Activated CD4-positive, alpha-beta T cell treated with anti-CD3 and anti-CD28 coated beads for 4 hours (primary cell): ENCODE data around the gene APIP.
A peak's percentile ranks its signal among the peaks of the same experiment; 100 is the strongest.

Experiments
- DNase-seq, 2 donors: peaks; one replicate each; pipeline ENCODE4 v3.0.0-alpha.2; 2020

APIP gene

DNA sequence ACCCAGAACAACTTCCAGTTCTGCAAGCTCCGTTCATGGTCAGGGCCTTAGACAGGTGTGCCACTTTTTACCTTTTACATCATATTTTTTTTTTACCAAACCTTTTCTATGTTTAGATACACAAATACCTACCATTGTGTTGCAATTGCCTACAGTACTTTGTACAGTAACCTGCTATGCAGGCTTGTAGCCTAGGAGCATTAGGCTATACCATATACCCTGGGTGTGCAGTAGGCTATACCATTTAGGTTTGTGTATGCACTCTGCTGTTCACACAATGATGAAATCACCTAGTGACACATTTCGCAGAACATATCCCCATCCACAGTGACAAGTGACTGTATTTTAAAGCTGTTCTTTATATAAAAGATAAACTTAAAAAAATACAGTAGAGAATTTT is 29.6 kb downstream of the APIP start:
- no peak for DNase-seq

GRCh38 chr11:34881900-34882299 is 34.3 kb downstream of the APIP start:
- no peak for DNase-seq

GRCh38 chr11:34877375-34877975 is 38.7 kb downstream of the APIP start:
- no peak for DNase-seq

- DNase-seq, result no peak
Observed at GRCh38 chr11:34874202-34874601, 42.0 kb downstream of the APIP start.

- DNase-seq, result no peak
Observed at GRCh38 chr11:34870548-34871196, 45.5 kb downstream of the APIP start.

- DNase-seq, result no peak
Observed at GRCh38 chr11:34869425-34869824, 46.8 kb downstream of the APIP start.

GRCh38 chr11:34866375-34866774 is 49.8 kb downstream of the APIP start:
- no peak for DNase-seq

- DNase-seq, result no peak
Observed at GRCh38 chr11:34865261-34865660, 50.9 kb downstream of the APIP start.

GRCh38 chr11:34864424-34864823 is 51.8 kb downstream of the APIP start:
- DNase-seq, result no peak

- DNase-seq, result no peak
Observed at GRCh38 chr11:34863048-34863447, 53.1 kb downstream of the APIP start.

DNA sequence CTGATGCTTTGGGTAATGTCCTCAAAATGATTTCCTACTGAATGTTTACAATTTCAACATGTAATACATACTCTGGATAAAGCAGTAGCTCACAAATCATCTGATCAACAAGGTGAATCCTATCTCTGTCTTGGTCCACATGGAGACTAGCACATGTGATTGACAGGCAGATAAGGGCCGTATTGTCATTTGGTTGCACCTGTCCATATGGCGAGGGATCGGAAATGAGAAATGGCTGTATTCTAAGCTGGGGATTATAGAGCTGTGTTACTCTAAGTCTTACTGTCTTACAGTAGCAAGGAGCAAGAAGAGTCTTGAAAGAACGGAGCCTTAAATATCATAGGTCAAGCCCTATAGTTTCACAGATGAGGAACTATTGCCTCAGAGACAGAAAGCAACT is 55.7 kb downstream of the APIP start:
- no peak for DNase-seq

DNA sequence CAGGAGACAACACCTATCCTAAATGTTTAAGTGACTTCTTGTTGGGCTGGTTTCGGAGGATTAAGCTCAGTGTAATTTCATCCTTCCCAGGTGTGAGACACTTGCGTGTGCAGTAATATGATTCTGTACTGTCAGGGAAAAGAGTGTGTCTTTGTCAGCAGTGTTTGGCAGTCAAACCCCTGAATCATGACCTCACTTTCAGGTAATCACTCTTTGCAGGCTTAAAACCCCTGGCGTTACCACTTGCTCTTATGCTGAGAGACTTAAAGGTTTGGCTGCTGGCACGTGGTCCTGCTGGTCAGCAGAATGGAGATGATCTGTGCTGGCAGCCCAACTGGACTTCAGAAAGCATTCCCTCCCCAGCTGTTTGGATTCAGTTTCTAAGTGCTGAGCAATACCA is 56.1 kb downstream of the APIP start:
- DNase-seq, result no peak

GRCh38 chr11:34859496-34859895 is 56.7 kb downstream of the APIP start:
- no peak for DNase-seq

GRCh38 chr11:34857463-34857862 is 58.7 kb downstream of the APIP start:
- no peak for DNase-seq

DNA sequence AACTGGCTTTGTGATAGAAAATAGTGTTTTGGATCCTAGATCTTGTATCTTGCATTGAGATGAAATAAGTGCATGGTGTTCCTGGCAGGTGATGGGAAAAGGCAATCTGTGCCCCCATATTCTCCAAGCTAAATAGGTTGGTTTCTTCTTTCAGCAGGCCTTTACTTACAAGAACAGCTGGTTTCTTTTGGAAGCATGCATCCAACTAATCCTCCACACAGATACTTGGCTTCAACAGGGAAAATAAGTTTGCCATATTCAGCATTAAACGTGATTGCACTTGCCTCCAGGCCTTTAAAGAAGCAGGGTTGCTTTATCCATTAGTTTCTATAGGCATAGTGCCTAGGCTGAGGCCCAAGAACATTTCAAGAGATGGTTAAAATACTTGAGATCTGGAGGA is 59.9 kb downstream of the APIP start:
- no peak for DNase-seq

- no peak for DNase-seq
Observed at GRCh38 chr11:34855754-34856095, 60.5 kb downstream of the APIP start.

- DNase-seq, result no peak
Observed at GRCh38 chr11:34855021-34855753, 61.0 kb downstream of the APIP start.

- no peak for DNase-seq
Observed at GRCh38 chr11:34851916-34852315, 64.3 kb downstream of the APIP start.

DNA sequence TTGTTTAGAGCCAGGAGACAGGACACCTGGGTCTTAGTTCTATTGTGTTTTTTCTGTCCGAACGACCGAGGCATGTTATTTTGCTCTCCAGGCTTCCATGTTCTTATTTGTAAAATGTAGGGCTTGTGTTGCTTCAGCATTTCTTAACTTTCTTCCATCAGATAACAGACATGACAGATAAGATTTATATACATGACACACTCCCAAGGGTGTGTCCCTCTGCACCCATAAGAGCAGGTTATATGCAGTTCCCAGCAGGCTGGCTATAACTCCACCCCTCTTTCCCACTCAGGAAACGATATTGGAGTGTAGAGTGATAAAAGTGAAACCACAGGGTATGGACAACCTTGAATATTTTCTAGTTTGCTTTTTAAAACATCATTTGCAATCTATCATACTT is 65.8 kb downstream of the APIP start:
- no peak for DNase-seq

- no peak for DNase-seq
Observed at GRCh38 chr11:34846467-34846866, 69.7 kb downstream of the APIP start.

- no peak for DNase-seq
Observed at GRCh38 chr11:34844463-34845112, 71.6 kb downstream of the APIP start.

- no peak for DNase-seq
Observed at GRCh38 chr11:34843271-34843670, 72.9 kb downstream of the APIP start.

DNA sequence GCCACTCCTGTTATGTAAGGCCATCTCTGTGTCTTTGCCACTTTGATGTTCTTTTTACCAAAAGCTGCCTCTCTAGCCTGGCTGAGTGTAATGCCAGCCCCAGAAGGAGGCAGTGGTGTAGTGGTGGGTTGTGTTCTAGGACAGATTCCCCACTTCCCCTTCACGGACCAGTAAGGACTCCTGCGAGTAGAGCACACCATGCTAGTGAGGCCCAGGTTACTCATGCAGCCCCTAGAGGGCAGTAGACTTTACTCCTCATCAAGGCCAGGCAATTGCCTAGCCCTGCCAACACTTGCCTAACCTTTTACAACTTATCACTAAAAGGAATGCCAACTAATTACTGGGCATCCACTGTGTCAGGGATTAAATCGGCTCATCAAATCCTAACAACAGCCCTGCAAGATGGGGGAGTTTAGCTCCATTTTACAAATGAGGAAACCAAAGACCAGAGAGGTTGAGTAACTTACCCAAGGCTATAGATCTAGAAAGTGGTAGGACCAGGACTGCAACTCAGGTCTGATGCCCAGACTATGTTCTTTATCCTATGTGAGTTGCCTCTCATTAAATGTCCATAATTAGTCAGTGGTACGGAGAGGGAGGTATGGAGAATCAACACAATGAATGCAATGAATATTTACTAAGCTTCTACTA is 75.3 kb downstream of the APIP start:
- peak in 1 of 2 donors; percentile 7 for DNase-seq
